SK-N-SH (cell line): ENCODE results near the gene CERS6. TPM values are rescaled to one million over a fixed set of nuclear protein-coding genes. Genes with fewer than 3 reads are reported as not detected.

ENCODE experiments used
- CTCF ChIA-PET: fragments of 300-600, 350-600 bp; formaldehyde crosslinking; extraction: SDS; loops from one replicate; lab custom pipeline; 2021; lab: Yijun Ruan, JAX
- POLR2A ChIA-PET: fragments of 350-600 bp; sonication (Branson Sonifier 250); formaldehyde crosslinking; extraction: SDS; loops from one replicate; lab custom pipeline; 2020; ENCODE audit warnings: antibody characterized with exemption, inconsistent platforms; lab: Yijun Ruan, JAX
- DNase-seq: peaks from one replicate; pipeline ENCODE4 v3.0.0; 2012
- H2AFZ ChIP-seq: fragments of 200-600 bp; sonication (generic); 2 replicates; pipeline ENCODE4 v1.8.1; 2016; ENCODE audit warnings: antibody characterized with exemption, mild to moderate bottlenecking, low read depth
- H3F3A ChIP-seq: fragments of 200-600 bp; sonication (generic); replicated peaks from 2 replicates; pipeline ENCODE3; 2016; ENCODE audit warnings: antibody characterized with exemption, mild to moderate bottlenecking; ENCODE audit not compliant: insufficient read depth
- H3K27ac ChIP-seq, 2 experiments: fragments of 200-500 bp in 1 of 2; fragments of 200-600 bp in 1 of 2; sonication (Bioruptor generic) in 1 of 2; sonication (generic), shearing (Covaris generic) in 1 of 2; 2 replicates each; pipeline versions ENCODE4 v1.5.1 to v1.6.1; 2014 to 2016; ENCODE audit warnings: low read depth in 2 of 2, inconsistent platforms in 1 of 2, low read length in 1 of 2, mild to moderate bottlenecking in 1 of 2, mixed read lengths in 1 of 2
- H3K27me3 ChIP-seq: fragments of 200-600 bp; sonication (generic), shearing (Covaris generic); 2 replicates; pipeline ENCODE4 v1.6.1; 2016; ENCODE audit warnings: mixed run types; ENCODE audit not compliant: insufficient read depth
- H3K36me3 ChIP-seq, 2 experiments: fragments of 200-500 bp in 1 of 2; fragments of 200-600 bp in 1 of 2; sonication (Bioruptor generic) in 1 of 2; sonication (generic) in 1 of 2; replicated peaks in 1 of 2; 2 replicates each; pipeline versions ENCODE3 to v1.5.1; 2014 to 2016; ENCODE audit warnings: low read length in 1 of 2, mild to moderate bottlenecking in 1 of 2; ENCODE audit not compliant: insufficient read depth in 2 of 2, control insufficient read depth in 1 of 2
- H3K4me1 ChIP-seq, 2 experiments: fragments of 200-500 bp in 1 of 2; fragments of 200-600 bp in 1 of 2; sonication (Bioruptor generic) in 1 of 2; sonication (generic), shearing (Covaris generic) in 1 of 2; 2 replicates each; pipeline versions ENCODE4 v1.5.1 to v1.6.1; 2014 to 2016; ENCODE audit warnings: low read depth in 1 of 2, low read length in 1 of 2, mixed run types in 1 of 2; ENCODE audit not compliant: insufficient read depth in 2 of 2, control insufficient read depth in 1 of 2
- H3K4me2 ChIP-seq: fragments of 200-600 bp; sonication (generic), shearing (Covaris generic); 2 replicates; pipeline ENCODE4 v1.6.1; 2017; ENCODE audit warnings: mixed run types
- H3K4me3 ChIP-seq, 2 experiments: fragments of 200-500 bp in 1 of 2; fragments of 200-600 bp in 1 of 2; sonication (Bioruptor generic) in 1 of 2; sonication (generic), shearing (Covaris generic) in 1 of 2; 2 replicates each; pipeline versions ENCODE4 v1.5.1 to v1.8.1; 2014 to 2016; ENCODE audit warnings: low read depth in 2 of 2, inconsistent platforms in 1 of 2, low read length in 1 of 2, mild to moderate bottlenecking in 1 of 2, mixed read lengths in 1 of 2, moderate library complexity in 1 of 2
- H3K79me2 ChIP-seq: fragments of 200-600 bp; sonication (generic); 2 replicates; pipeline ENCODE4 v1.8.1; 2017; ENCODE audit warnings: mild to moderate bottlenecking; ENCODE audit not compliant: insufficient read depth
- H3K9ac ChIP-seq: fragments of 200-600 bp; sonication (generic); 2 replicates; pipeline ENCODE4 v1.6.1; 2017; ENCODE audit warnings: mixed run types
- H3K9me2 ChIP-seq: fragments of 200-600 bp; sonication (generic); 2 replicates; pipeline ENCODE4 v1.6.1; 2017; ENCODE audit warnings: mixed run types
- H3K9me3 ChIP-seq: fragments of 200-600 bp; sonication (generic); 2 replicates; pipeline ENCODE4 v1.6.1; 2017; ENCODE audit warnings: mixed run types, mild to moderate bottlenecking, moderate library complexity
- H4K20me1 ChIP-seq: fragments of 200-600 bp; sonication (generic); 2 replicates; pipeline ENCODE4 v1.6.1; 2017; ENCODE audit warnings: mild to moderate bottlenecking, mixed run types; ENCODE audit not compliant: insufficient read depth
- GABPA ChIP-seq: IDR thresholded peaks from 2 replicates; pipeline ENCODE4 v1.4.0; 2012; ENCODE audit warnings: low read depth, mild to moderate bottlenecking
- GATA2 ChIP-seq: sonication (generic); formaldehyde crosslinking; IDR thresholded peaks from 2 replicates; pipeline ENCODE4 v1.5.0; 2020; ENCODE audit warnings: mild to moderate bottlenecking, missing genetic modification reagents
- JUND ChIP-seq: IDR thresholded peaks from 2 replicates; pipeline ENCODE4 v1.4.0; 2012
- NFIC ChIP-seq: IDR thresholded peaks from 2 replicates; pipeline ENCODE4 v1.4.0; 2012; ENCODE audit warnings: borderline replicate concordance
- PBX3 ChIP-seq: IDR thresholded peaks from 2 replicates; pipeline ENCODE4; 2012
- RAD21 ChIP-seq: IDR thresholded peaks from 2 replicates; pipeline ENCODE4 v1.6.1; 2012; ENCODE audit warnings: mild to moderate bottlenecking, low read length
- REST ChIP-seq: IDR thresholded peaks from 2 replicates; pipeline ENCODE4 v1.6.1; 2012; ENCODE audit warnings: mild to moderate bottlenecking, low read depth, low read length, moderate library complexity
- SIN3A ChIP-seq: IDR thresholded peaks from 2 replicates; pipeline ENCODE4 v1.6.1; 2012; ENCODE audit warnings: low read depth, mild to moderate bottlenecking, low read length, moderate library complexity, borderline replicate concordance
- WGBS: methylation state at CpG from one replicate; pipeline ENCODE4 v1.1.6; 2017; ENCODE audit warnings: low lambda C conversion rate; 5-methylcytosine and 5-hydroxymethylcytosine counted together
- polyA plus RNA-seq, 3 experiments: library from polyadenylated mRNA; depleted of rRNA; stranded (reverse); fragments of >200 nt; gene quantifications; 2 replicates each; pipeline ENCODE4 v1.2.3, GENCODE V29; 2012

CERS6 gene
- polyA plus RNA-seq, 1 of the 3 experiments (the other 2 are of a cell fraction): 1.8 TPM

- Histone ChIP-seq H4K20me1 (no peaks in the 10 kb centered on the region), H3K36me3 (peaks cover 0 to 8% of the 10 kb centered on the region in 2 experiments), H3K79me2 (no peaks in the 10 kb centered on the region), H3K27ac (no peak overlapping the region), H3K9ac (no peak overlapping the region), H2AFZ (no peak overlapping the region), H3K9me3 (no peaks in the 10 kb centered on the region), H3K27me3 (no peaks in the 10 kb centered on the region), H3K4me2 (no peak overlapping the region), H3F3A (no peaks in the 10 kb centered on the region), H3K4me1 (no peaks in the 10 kb centered on the region; a peak in 2 of 4 replicates), H3K9me2 (no peaks in the 10 kb centered on the region), H3K4me3 (no peak overlapping the region)
- 95% methylated on average over 2 of the region's 2 CpGs for WGBS
- ChIA-PET POLR2A (no interaction called here), CTCF (no interaction called here)
- DNase-seq: no peak
- TF ChIP-seq GABPA (no peak), RAD21 (no peak), PBX3 (no peak), GATA2 (CRISPR knock-in tag) (no peak), SIN3A (no peak)
These were observed 109.4 kb downstream of the CERS6 start for GRCh38 chr2:168565512-168565911.

- POLR2A ChIA-PET: no interaction called here
- no peak overlapping the region for H3K9ac ChIP-seq
- DNase-seq: no peak
These were observed 111.0 kb downstream of the CERS6 start for GRCh38 chr2:168566974-168567665.

More at GRCh38 chr2:168566974-168567665, 111.0 kb downstream of the CERS6 start:
- H3K4me3 ChIP-seq: no peak overlapping the region
- no peaks in the 10 kb centered on the region for H3F3A ChIP-seq
- H3K9me2 ChIP-seq: no peaks in the 10 kb centered on the region
- no peak overlapping the region for H2AFZ ChIP-seq
- no peaks in the 10 kb centered on the region; a peak in 2 of 4 replicates for H3K4me1 ChIP-seq
- H3K4me2 ChIP-seq: no peak overlapping the region
- H3K36me3 ChIP-seq: peaks cover 0 to 4% of the 10 kb centered on the region in 2 experiments
- CTCF ChIA-PET: interaction anchor here (1.0 kb wide), 1 partner anchor 12 kb away, joined by 3 read pairs; no protein-coding TSS in a partner anchor
- H3K79me2 ChIP-seq: no peaks in the 10 kb centered on the region
- no peaks in the 10 kb centered on the region for H3K9me3 ChIP-seq
- H4K20me1 ChIP-seq: no peaks in the 10 kb centered on the region
- TF ChIP-seq REST (no peak), JUND (no peak), NFIC (no peak)
- no peak overlapping the region for H3K27ac ChIP-seq
- H3K27me3 ChIP-seq: no peaks in the 10 kb centered on the region
